ENCODE measurements around the gene SLC19A3.

DNA sequence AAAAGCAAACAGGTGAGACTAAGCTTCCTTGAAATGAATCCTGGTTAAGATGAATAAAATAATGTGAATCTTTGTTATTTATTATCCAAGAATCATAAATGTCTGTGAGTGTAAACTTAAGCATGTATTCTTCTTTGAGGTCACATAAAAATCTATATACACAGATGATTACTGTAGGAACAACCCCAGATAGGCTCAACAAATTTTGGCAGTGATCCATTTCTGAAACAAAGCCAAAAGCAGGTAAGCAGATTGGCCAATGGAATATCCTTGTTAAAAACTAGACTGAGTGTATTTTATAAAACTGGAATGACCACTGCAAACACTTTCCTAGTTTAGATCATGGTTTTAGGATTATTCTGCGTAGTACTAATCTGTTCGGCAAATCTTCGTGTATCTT, 39.9 kb downstream of the SLC19A3 start:
- no peak for TF ChIP-seq CTCF (IDR thresholded peaks at IDR 0.05)
- TF ChIP-seq POLR2A (IDR thresholded peaks at IDR 0.05): no peak
